Spleen (tissue), 11 donors: ENCODE data around the gene ADAM19. TPM values are rescaled to one million over a fixed set of nuclear protein-coding genes. Genes with fewer than 3 reads are reported as not detected.

Experiments used
- DNase-seq: peaks from one replicate; pipeline ENCODE4 v3.0.0-alpha.2; 2020
- H3K27ac ChIP-seq, 8 donors: fragments of 200-600 bp; sonication (generic) in 7 of 8; 1 replicate in 4 of 8; 2 replicates in 4 of 8; pipeline versions ENCODE4 v1.5.0 to v1.8.0; 2016 to 2021; ENCODE audit warnings: inconsistent platforms in 4 of 8, mild to moderate bottlenecking in 4 of 8, moderate library complexity in 1 of 8
- H3K27me3 ChIP-seq, 7 donors: fragments of 200-600 bp; sonication (generic) in 6 of 7; replicated peaks in 1 of 7; 1 replicate in 4 of 7; 2 replicates in 3 of 7; pipeline versions ENCODE4 v1.5.0 to v1.8.0; 2016 to 2021; ENCODE audit warnings: inconsistent platforms in 3 of 7, mild to moderate bottlenecking in 1 of 7
- H3K36me3 ChIP-seq, 6 donors: fragments of 200-600 bp; sonication (generic) in 5 of 6; 1 replicate in 4 of 6; 2 replicates in 2 of 6; pipeline versions ENCODE4 v1.5.0 to v1.8.0; 2016 to 2021; ENCODE audit warnings: inconsistent platforms in 2 of 6
- H3K4me1 ChIP-seq, 6 donors: fragments of 200-600 bp; sonication (generic) in 5 of 6; 1 replicate in 3 of 6; 2 replicates in 3 of 6; pipeline versions ENCODE4 v1.5.0 to v1.8.0; 2016 to 2021; ENCODE audit warnings: inconsistent platforms in 3 of 6
- H3K4me3 ChIP-seq, 8 donors: fragments of 200-600 bp; sonication (generic) in 7 of 8; 1 replicate in 4 of 8; 2 replicates in 4 of 8; pipeline versions ENCODE4 v1.5.0 to v1.8.0; 2016 to 2021; ENCODE audit warnings: inconsistent platforms in 4 of 8, mild to moderate bottlenecking in 4 of 8, moderate library complexity in 2 of 8
- H3K9me3 ChIP-seq, 8 donors: fragments of 200-600 bp; sonication (generic) in 7 of 8; 1 replicate in 4 of 8; 2 replicates in 4 of 8; pipeline versions ENCODE4 v1.5.0 to v1.8.0; 2016 to 2021; ENCODE audit warnings: inconsistent platforms in 4 of 8
- POLR2A ChIP-seq, 3 donors: fragments of 450-650 bp; IDR thresholded peaks; one replicate each; pipeline ENCODE4 v1.5.1; 2017; ENCODE audit warnings: antibody characterized with exemption in 3 of 3, mild to moderate bottlenecking in 1 of 3
- POLR2AphosphoS5 ChIP-seq, 3 donors: sonication (generic); formaldehyde crosslinking; IDR thresholded peaks; one replicate each; pipeline ENCODE4 v1.5.1; 2017; ENCODE audit warnings: antibody characterized with exemption in 3 of 3
- WGBS, 5 donors: extraction: QIAGEN DNeasy Blood & Tissue Kit in 3 of 5; methylation state at CpG; one replicate each; pipeline versions ENCODE4 v1.1.5 to v1.1.7; 2013 to 2018; 5-methylcytosine and 5-hydroxymethylcytosine counted together
- intact Hi-C: fragments of 100-400 bp; cut with DNase I; formaldehyde crosslinking; loops from one replicate; pipeline ENCODE4 v1.15.0; 2023; ENCODE audit warnings: low total_unique reads
- polyA plus RNA-seq, 3 donors: library from polyadenylated mRNA; stranded (reverse); fragments of 200-250 nt; gene quantifications; one replicate each; pipeline ENCODE4 v1.2.1, GENCODE V29; 2013
- total RNA-seq, 7 donors: library from RNA; depleted of rRNA in 3 of 7; stranded (reverse); fragments of >200 nt in 3 of 7; fragmentation: NEBNext Ultra II Directional in 4 of 7; extraction: Animal tissue kit (Norgen Biotek cat#: 25700) in 4 of 7; gene quantifications; one replicate each; pipeline versions ENCODE4 v1.1.0 to v1.2.1, GENCODE V29; 2016 to 2021
- TF ChIP-seq, protein P1 (sequence below), 11 experiments: fragments of 200-600 bp in 7 of 11; fragments of 450-650 bp in 4 of 11; sonication (generic) in 4 of 11; IDR thresholded peaks in 8 of 11; conservative IDR thresholded peaks in 3 of 11; 1 replicate in 7 of 11; 2 replicates in 4 of 11; pipeline versions ENCODE4 v1.4.0 to v1.8.0; 2016 to 2021; ENCODE audit warnings: antibody characterized with exemption in 11 of 11, inconsistent platforms in 4 of 11, mild to moderate bottlenecking in 1 of 11
- donor health status: healthy with polysubstance abuse.
- donor health status: DM: no; HTN: no; CAD: no; lungs with moderate emphysema.
- donor health status: DM: no; HTN: no; CAD: no.
- donor health status: Bipolar disorder and iron deficiency.
- donor health status: healthy.
- donor health status: DM: no; HTN: no; CAD: no.
- donor health status: DM: yes; HTN: yes; CAD: no.

The ADAM19 gene
- total and polyA plus RNA-seq, 10 donors: 10.9 to 71.1 (median 51.5) TPM

DNA sequence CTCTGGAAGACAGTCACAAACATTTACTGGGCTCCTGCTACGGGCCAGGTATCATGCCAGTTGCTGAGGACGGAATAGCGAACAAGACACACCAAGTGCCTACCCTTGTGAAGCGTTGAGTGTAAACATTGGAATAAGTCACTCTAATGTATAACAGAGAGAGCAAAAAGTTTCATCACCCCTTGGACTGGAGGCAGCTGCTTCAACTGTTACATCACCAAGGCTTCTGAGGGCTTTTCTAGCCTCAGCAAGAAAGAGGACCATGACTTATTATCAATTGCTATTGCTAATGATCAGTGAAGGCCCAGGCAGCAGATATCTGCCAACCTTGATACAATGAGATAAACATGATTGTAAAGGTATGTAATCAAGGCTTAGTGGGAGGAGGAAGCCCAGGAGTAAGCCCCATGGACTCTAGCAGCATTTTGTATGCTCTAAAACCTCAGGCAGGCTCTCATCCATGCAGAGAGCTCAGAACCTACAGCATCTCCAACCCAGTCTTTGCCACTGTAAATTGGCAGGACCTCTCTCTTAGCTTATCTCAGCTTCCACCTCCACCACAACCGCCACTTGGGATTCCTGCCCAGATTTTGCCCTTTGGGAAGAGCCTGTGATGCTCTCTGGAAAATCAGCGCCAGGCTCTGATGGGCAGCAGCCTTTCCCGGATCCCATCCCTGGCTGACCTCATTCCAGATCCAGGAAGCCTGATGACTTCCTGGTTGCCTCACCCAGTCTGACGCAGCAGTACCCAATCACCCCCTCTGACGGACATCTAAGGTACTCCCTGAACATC, 54.5 kb downstream of the ADAM19 start:
- Histone ChIP-seq H3K4me1 (peaks cover 2 to 75% (median 24%) of the 10 kb centered on the region in 6 donors), H3K36me3 (peaks cover 0 to 91% (median 24%) of the 10 kb centered on the region in 6 donors), H3K27me3 (no peaks in the 10 kb centered on the region), H3K9me3 (no peaks in the 10 kb centered on the region), H3K4me3 (no peak overlapping the region), H3K27ac (peak overlapping the region in 7 of 8 donors; percentile 11 to 82 (median 61))
- intact Hi-C loops: no loop called here
- no peak for DNase-seq
- TF ChIP-seq POLR2A (IDR thresholded peaks at IDR 0.05): no peak
- peak; percentile 29 to 81 (median 74) for TF ChIP-seq POLR2AphosphoS5 (IDR thresholded peaks at IDR 0.05)
- TF ChIP-seq, protein P1, sequence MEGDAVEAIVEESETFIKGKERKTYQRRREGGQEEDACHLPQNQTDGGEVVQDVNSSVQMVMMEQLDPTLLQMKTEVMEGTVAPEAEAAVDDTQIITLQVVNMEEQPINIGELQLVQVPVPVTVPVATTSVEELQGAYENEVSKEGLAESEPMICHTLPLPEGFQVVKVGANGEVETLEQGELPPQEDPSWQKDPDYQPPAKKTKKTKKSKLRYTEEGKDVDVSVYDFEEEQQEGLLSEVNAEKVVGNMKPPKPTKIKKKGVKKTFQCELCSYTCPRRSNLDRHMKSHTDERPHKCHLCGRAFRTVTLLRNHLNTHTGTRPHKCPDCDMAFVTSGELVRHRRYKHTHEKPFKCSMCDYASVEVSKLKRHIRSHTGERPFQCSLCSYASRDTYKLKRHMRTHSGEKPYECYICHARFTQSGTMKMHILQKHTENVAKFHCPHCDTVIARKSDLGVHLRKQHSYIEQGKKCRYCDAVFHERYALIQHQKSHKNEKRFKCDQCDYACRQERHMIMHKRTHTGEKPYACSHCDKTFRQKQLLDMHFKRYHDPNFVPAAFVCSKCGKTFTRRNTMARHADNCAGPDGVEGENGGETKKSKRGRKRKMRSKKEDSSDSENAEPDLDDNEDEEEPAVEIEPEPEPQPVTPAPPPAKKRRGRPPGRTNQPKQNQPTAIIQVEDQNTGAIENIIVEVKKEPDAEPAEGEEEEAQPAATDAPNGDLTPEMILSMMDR (IDR thresholded peaks at IDR 0.05 in 8 of 11, conservative IDR thresholded peaks at IDR 0.05 in 3 of 11): peak in 1 of 11 experiments; percentile 21
- 69 to 81% (median 75%) methylated on average over 8 to 9 of the region's 9 CpGs for WGBS, 5 donors

DNA sequence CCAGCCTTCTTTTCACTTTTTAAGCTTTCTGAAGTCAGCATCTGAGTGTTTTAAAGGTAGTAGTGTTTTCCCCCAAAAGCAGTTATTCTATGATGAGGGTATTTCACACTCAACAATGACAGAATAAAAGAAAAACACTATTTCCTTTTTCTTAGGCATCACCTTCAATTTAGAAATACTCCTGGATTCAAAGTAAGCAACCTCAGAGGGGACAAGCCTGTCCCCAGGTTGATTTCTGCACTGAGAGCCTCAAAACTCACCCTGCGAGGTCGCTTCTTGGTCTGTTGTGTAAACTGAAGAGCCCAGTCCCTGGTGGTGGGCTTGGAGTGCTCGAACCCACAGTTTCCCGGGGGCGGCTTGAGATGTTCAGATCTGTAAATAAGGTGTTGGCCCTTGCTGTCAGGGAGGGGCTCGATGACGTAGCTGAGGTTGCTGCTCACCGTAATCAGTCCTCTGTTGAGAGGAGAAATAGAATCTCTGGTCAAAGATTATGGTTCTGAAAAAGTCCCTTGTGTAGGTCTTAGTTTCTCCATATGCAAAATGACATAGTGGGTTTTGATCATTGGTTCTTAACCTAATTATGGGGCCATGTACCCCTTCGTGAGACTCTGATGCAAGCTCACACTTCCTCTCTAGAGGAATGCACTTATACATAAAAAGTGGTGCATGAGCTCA, 55.9 kb downstream of the ADAM19 start:
- intact Hi-C loops: no loop called here
- H3K36me3 ChIP-seq: peaks cover 0 to 94% (median 24%) of the 10 kb centered on the region in 6 donors
- peaks cover 2 to 75% (median 27%) of the 10 kb centered on the region in 6 donors for H3K4me1 ChIP-seq
- TF ChIP-seq, protein P1 (IDR thresholded peaks at IDR 0.05 in 8 of 11, conservative IDR thresholded peaks at IDR 0.05 in 3 of 11): no peak
- TF ChIP-seq POLR2A (IDR thresholded peaks at IDR 0.05) (no peak), POLR2AphosphoS5 (IDR thresholded peaks at IDR 0.05) (no peak)
- no peak for DNase-seq
- peak overlapping the region in 4 of 8 donors; percentile 61 to 82 (median 76) for H3K27ac ChIP-seq
- H3K27me3 ChIP-seq: no peaks in the 10 kb centered on the region
- H3K9me3 ChIP-seq: no peaks in the 10 kb centered on the region
- no peak overlapping the region for H3K4me3 ChIP-seq
- WGBS, 5 donors: 78 to 90% (median 84%) methylated on average over 9 of the region's 9 CpGs

GRCh38 chr5:157518963-157519362, 56.6 kb downstream of the ADAM19 start:
- peak overlapping the region in 4 of 8 donors; percentile 61 to 82 (median 76) for H3K27ac ChIP-seq
- DNase-seq: no peak
- H3K4me1 ChIP-seq: peaks cover 2 to 75% (median 23%) of the 10 kb centered on the region in 6 donors
- WGBS, 5 donors: 76 to 91% (median 83%) methylated on average over 6 of the region's 6 CpGs
- no peaks in the 10 kb centered on the region for H3K9me3 ChIP-seq
- intact Hi-C loops: no loop called here
- H3K27me3 ChIP-seq: no peaks in the 10 kb centered on the region
- TF ChIP-seq, protein P1 (IDR thresholded peaks at IDR 0.05 in 8 of 11, conservative IDR thresholded peaks at IDR 0.05 in 3 of 11): no peak
- no peak for TF ChIP-seq POLR2AphosphoS5 (IDR thresholded peaks at IDR 0.05)
- TF ChIP-seq POLR2A (IDR thresholded peaks at IDR 0.05): no peak
- peaks cover 0 to 97% (median 24%) of the 10 kb centered on the region in 6 donors for H3K36me3 ChIP-seq
- H3K4me3 ChIP-seq: no peak overlapping the region
